ENCODE data around the gene PWWP2B.

The PWWP2B gene

GRCh38 chr10:132449051-132449810 lies 52.2 kb downstream of the PWWP2B start:
- Histone ChIP-seq H3K4me3 (ENCODE audit: low read depth in 1 of 2, low read length in 2 of 2) (no peak overlapping the region), H3K27me3 (ENCODE audit: low read depth, low read length) (no peaks in the 10 kb centered on the region), H3K36me3 (ENCODE audit: control insufficient read depth in 1 of 2, insufficient read depth in 2 of 2, low read length in 2 of 2) (no peaks in the 10 kb centered on the region), H3K9me3 (ENCODE audit: control insufficient read depth in 1 of 2, low read length in 2 of 2) (no peaks in the 10 kb centered on the region), H3K4me1 (ENCODE audit: control insufficient read depth in 1 of 2, insufficient read depth in 2 of 2, low read length in 2 of 2) (peaks cover 7 to 28% of the 10 kb centered on the region in 2 donors), H3K27ac (ENCODE audit: low read length) (no peak overlapping the region)

DNA sequence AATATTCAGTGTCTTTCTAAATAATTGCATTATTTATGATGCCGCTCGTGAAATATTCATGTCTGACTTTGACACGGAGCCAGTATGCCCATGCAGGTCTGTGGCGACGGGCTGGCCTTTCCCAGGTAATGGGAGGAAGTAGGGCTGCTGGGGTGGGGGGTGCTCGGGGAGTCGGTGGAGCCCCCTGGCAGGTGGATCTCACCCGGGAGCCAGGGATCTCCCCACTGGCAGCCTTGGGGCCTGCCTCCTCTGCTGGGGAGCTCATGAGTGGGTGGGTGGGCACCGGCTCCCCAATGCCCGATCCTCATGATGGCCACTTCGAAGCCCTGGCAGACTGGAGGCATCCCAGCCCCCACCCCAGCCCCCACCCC lies 52.8 kb downstream of the PWWP2B start:
- Histone ChIP-seq H3K9me3 (ENCODE audit: control insufficient read depth in 1 of 2, low read length in 2 of 2) (no peaks in the 10 kb centered on the region), H3K36me3 (ENCODE audit: control insufficient read depth in 1 of 2, insufficient read depth in 2 of 2, low read length in 2 of 2) (no peaks in the 10 kb centered on the region), H3K27me3 (ENCODE audit: low read depth, low read length) (no peaks in the 10 kb centered on the region), H3K4me1 (ENCODE audit: control insufficient read depth in 1 of 2, insufficient read depth in 2 of 2, low read length in 2 of 2) (peaks cover 7 to 28% of the 10 kb centered on the region in 2 donors), H3K27ac (ENCODE audit: low read length) (no peak overlapping the region), H3K4me3 (ENCODE audit: low read depth in 1 of 2, low read length in 2 of 2) (no peak overlapping the region)

- Histone ChIP-seq H3K27me3 (ENCODE audit: low read depth, low read length) (no peaks in the 10 kb centered on the region), H3K36me3 (ENCODE audit: control insufficient read depth in 1 of 2, insufficient read depth in 2 of 2, low read length in 2 of 2) (no peaks in the 10 kb centered on the region), H3K4me1 (ENCODE audit: control insufficient read depth in 1 of 2, insufficient read depth in 2 of 2, low read length in 2 of 2) (peaks cover 7 to 28% of the 10 kb centered on the region in 2 donors), H3K9me3 (ENCODE audit: control insufficient read depth in 1 of 2, low read length in 2 of 2) (no peaks in the 10 kb centered on the region), H3K27ac (ENCODE audit: low read length) (no peak overlapping the region), H3K4me3 (ENCODE audit: low read depth in 1 of 2, low read length in 2 of 2) (no peak overlapping the region)
Measured at GRCh38 chr10:132450466-132450824, 53.4 kb downstream of the PWWP2B start.

DNA sequence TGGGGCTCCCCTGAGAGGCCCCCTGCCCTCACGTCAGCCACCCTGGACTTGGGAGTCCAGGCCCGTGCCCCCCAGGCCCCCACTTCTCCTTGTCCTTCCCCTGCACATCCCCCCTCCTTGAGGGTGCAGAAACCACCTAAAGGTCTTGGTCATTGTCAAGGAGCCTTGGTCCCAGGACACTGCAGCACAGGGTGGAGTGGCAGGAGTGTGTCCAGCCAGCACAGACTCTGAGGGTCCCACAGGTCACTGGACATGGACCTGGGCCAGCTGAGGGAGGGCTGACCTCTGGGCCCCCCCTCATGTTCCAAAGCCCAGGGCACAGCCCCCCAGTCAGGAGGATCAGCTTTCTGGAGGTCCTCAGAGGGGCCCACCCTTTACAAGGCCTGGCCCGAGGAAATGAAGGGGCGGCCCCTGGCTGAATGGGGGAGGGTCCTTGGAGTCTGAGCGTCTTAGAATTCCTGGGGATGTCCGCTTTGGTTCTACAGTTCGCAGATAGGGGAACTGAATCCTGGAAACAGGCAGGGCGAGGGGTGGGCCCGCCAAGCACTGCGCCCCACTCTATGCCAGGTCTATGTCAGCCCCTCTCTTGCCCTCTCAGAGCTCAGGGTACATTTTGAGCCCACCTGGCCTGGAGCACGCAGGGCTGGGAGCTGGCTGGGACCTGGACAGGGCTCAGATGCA lies 54.0 kb downstream of the PWWP2B start:
- Histone ChIP-seq H3K9me3 (ENCODE audit: control insufficient read depth in 1 of 2, low read length in 2 of 2) (no peaks in the 10 kb centered on the region), H3K27ac (ENCODE audit: low read length) (no peak overlapping the region)

GRCh38 chr10:132451506-132452215 lies 54.7 kb downstream of the PWWP2B start:
- peaks cover 7 to 27% of the 10 kb centered on the region in 2 donors for H3K4me1 ChIP-seq (ENCODE audit: control insufficient read depth in 1 of 2, insufficient read depth in 2 of 2, low read length in 2 of 2)

More for the DNA sequence above, 54.0 kb downstream of the PWWP2B start:
- H3K27me3 ChIP-seq (ENCODE audit: low read depth, low read length): no peaks in the 10 kb centered on the region
- no peak overlapping the region for H3K4me3 ChIP-seq (ENCODE audit: low read depth in 1 of 2, low read length in 2 of 2)
- no peaks in the 10 kb centered on the region for H3K36me3 ChIP-seq (ENCODE audit: control insufficient read depth in 1 of 2, insufficient read depth in 2 of 2, low read length in 2 of 2)
- peaks cover 7 to 28% of the 10 kb centered on the region in 2 donors for H3K4me1 ChIP-seq (ENCODE audit: control insufficient read depth in 1 of 2, insufficient read depth in 2 of 2, low read length in 2 of 2)

DNA sequence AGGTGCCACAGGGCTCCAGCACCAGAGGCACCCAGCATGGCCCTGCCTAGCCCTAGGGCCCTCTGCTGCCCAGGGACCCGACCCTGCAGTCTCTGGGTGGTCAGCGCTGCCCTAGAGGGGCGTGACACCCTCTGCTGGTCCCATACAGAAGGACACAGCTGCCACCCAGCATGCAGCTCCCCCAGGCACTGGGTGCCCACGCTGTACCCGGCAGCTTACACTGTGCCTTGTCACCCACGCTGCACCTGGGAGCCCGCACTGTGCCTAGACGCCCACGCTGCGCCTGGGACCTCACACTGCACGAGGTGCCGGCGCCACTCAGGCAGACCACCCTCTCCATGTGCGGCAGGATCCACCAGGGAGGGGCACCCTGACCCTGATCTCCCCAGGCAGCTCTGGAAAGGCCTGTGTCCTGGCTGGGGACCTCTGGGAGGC lies 55.2 kb downstream of the PWWP2B start:
- no peaks in the 10 kb centered on the region for H3K27me3 ChIP-seq (ENCODE audit: low read depth, low read length)
- H3K4me1 ChIP-seq (ENCODE audit: control insufficient read depth in 1 of 2, insufficient read depth in 2 of 2, low read length in 2 of 2): peaks cover 7 to 22% of the 10 kb centered on the region in 2 donors
- no peak overlapping the region for H3K4me3 ChIP-seq (ENCODE audit: low read depth in 1 of 2, low read length in 2 of 2)
- H3K27ac ChIP-seq (ENCODE audit: low read length): no peak overlapping the region
- no peaks in the 10 kb centered on the region for H3K36me3 ChIP-seq (ENCODE audit: control insufficient read depth in 1 of 2, insufficient read depth in 2 of 2, low read length in 2 of 2)
- H3K9me3 ChIP-seq (ENCODE audit: control insufficient read depth in 1 of 2, low read length in 2 of 2): no peaks in the 10 kb centered on the region

More at GRCh38 chr10:132451506-132452215, 54.7 kb downstream of the PWWP2B start:
- no peak overlapping the region for H3K4me3 ChIP-seq (ENCODE audit: low read depth in 1 of 2, low read length in 2 of 2)
- H3K9me3 ChIP-seq (ENCODE audit: control insufficient read depth in 1 of 2, low read length in 2 of 2): no peaks in the 10 kb centered on the region
- no peak overlapping the region for H3K27ac ChIP-seq (ENCODE audit: low read length)
- H3K27me3 ChIP-seq (ENCODE audit: low read depth, low read length): no peaks in the 10 kb centered on the region
- no peaks in the 10 kb centered on the region for H3K36me3 ChIP-seq (ENCODE audit: control insufficient read depth in 1 of 2, insufficient read depth in 2 of 2, low read length in 2 of 2)

DNA sequence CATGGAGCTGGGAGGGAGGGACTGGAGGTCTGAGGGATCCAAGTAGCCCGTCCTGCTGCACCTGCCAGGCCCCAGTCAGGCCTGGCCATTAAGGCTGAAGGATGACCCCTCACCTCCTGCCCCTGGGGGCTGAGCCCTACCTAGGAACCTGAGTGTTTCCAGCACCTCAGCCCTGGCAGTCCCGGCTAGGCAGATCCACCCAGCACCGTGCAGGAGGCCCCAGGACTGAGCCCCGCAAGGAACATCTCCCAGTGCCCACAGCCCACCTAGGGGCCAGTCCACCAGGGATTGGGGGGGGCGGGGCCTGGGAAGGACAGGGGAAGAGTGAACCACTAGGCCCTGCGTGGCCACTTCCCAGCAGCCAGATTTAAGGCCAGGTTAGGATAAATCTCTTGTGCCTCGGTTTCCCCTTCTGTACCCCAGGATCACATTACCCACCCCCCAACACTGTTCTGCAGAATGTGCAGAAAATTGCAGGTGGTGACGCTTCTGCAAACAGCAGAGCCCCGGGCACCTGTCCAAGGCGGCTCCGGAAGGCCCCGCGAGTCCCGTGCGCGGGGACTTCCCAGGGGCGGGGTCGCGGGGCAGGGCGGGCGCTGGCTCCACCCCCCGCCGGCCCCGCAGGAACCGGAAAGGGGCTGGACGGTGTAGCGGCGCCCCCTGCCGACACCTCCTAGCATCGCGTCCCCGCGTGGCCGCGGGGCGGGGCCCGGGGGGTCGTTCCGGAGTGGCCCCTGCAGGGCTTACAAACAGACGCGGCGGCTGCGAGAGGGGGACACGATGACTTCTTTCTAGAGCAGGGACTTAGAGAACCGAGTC lies 55.9 kb downstream of the PWWP2B start:
- H3K4me3 ChIP-seq (ENCODE audit: low read depth in 1 of 2, low read length in 2 of 2): peak overlapping the region in 1 of 2 donors; percentile 48

DNA sequence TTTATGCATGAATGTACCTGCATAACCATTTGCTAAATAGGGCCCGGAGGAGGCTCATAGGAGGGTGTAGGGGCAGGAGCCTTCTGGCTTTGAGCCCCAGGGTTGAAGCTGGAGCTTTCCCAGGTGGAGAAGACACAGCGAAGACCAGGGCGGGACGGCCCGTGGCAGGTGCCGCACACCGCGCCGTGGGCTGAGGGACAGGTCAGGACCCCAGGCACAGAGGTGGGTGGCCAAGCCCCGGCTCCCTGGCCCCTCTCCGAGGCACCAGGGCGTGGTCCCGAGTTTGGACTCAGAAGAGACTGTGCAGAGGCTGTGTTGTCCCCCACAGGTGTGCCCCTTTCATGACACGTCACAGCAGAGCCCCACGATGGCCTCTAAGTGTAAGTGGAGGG lies 56.5 kb downstream of the PWWP2B start:
- peak overlapping the region; percentile 31 for H3K27ac ChIP-seq (ENCODE audit: low read length)
- H3K4me3 ChIP-seq (ENCODE audit: low read depth in 1 of 2, low read length in 2 of 2): peak overlapping the region in 1 of 2 donors; percentile 48
- no peaks in the 10 kb centered on the region for H3K9me3 ChIP-seq (ENCODE audit: control insufficient read depth in 1 of 2, low read length in 2 of 2)
- H3K36me3 ChIP-seq (ENCODE audit: control insufficient read depth in 1 of 2, insufficient read depth in 2 of 2, low read length in 2 of 2): no peaks in the 10 kb centered on the region
- H3K27me3 ChIP-seq (ENCODE audit: low read depth, low read length): no peaks in the 10 kb centered on the region
- H3K4me1 ChIP-seq (ENCODE audit: control insufficient read depth in 1 of 2, insufficient read depth in 2 of 2, low read length in 2 of 2): peaks cover 7 to 17% of the 10 kb centered on the region in 2 donors

More for the DNA sequence above, 55.9 kb downstream of the PWWP2B start:
- Histone ChIP-seq H3K36me3 (ENCODE audit: control insufficient read depth in 1 of 2, insufficient read depth in 2 of 2, low read length in 2 of 2) (no peaks in the 10 kb centered on the region), H3K9me3 (ENCODE audit: control insufficient read depth in 1 of 2, low read length in 2 of 2) (no peaks in the 10 kb centered on the region), H3K27me3 (ENCODE audit: low read depth, low read length) (no peaks in the 10 kb centered on the region), H3K4me1 (ENCODE audit: control insufficient read depth in 1 of 2, insufficient read depth in 2 of 2, low read length in 2 of 2) (peaks cover 7 to 15% of the 10 kb centered on the region in 2 donors), H3K27ac (ENCODE audit: low read length) (no peak overlapping the region)

GRCh38 chr10:132454296-132455198 lies 57.5 kb downstream of the PWWP2B start:
- Histone ChIP-seq H3K4me3 (ENCODE audit: low read depth in 1 of 2, low read length in 2 of 2) (no peak overlapping the region), H3K27me3 (ENCODE audit: low read depth, low read length) (no peaks in the 10 kb centered on the region), H3K27ac (ENCODE audit: low read length) (no peak overlapping the region), H3K4me1 (ENCODE audit: control insufficient read depth in 1 of 2, insufficient read depth in 2 of 2, low read length in 2 of 2) (peaks cover 7 to 23% of the 10 kb centered on the region in 2 donors), H3K9me3 (ENCODE audit: control insufficient read depth in 1 of 2, low read length in 2 of 2) (no peaks in the 10 kb centered on the region), H3K36me3 (ENCODE audit: control insufficient read depth in 1 of 2, insufficient read depth in 2 of 2, low read length in 2 of 2) (no peaks in the 10 kb centered on the region)

DNA sequence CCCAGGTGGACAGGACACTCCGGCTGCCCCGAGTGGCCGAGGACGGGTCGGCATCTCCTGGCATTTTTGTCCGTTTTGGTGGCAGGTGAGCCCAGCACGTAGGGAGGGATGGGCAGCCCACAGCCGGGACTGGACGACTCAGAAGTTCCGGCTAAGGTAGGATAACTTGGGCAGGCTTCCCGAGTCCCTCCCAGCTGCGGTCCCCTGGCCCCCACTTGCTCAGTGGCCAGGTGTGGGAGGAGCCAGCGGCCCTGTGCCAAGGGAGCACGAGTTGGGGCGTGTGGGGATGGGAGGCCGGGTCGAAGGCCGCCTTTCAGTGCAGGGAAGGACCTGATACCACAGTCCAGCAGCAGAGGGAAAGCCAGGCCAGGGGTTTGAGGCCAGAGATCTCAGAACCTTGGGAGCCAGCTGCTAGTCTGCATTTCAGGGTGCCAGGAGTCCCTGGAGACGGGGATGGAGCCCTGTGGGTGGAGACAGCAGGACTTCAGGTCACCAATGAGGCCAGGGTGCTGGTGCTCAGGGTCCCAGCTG lies 58.5 kb downstream of the PWWP2B start:
- H3K36me3 ChIP-seq (ENCODE audit: control insufficient read depth in 1 of 2, insufficient read depth in 2 of 2, low read length in 2 of 2): no peaks in the 10 kb centered on the region
- H3K27me3 ChIP-seq (ENCODE audit: low read depth, low read length): no peaks in the 10 kb centered on the region
- H3K27ac ChIP-seq (ENCODE audit: low read length): no peak overlapping the region
- peaks cover 7 to 23% of the 10 kb centered on the region in 2 donors for H3K4me1 ChIP-seq (ENCODE audit: control insufficient read depth in 1 of 2, insufficient read depth in 2 of 2, low read length in 2 of 2)
- no peak overlapping the region for H3K4me3 ChIP-seq (ENCODE audit: low read depth in 1 of 2, low read length in 2 of 2)
- H3K9me3 ChIP-seq (ENCODE audit: control insufficient read depth in 1 of 2, low read length in 2 of 2): no peaks in the 10 kb centered on the region
